PFSK-1 (cell line): ENCODE measurements around the gene ZNF580.

Experiments used
- FOXP2 ChIP-seq: optimal IDR thresholded peaks from 2 replicates; pipeline ENCODE3; 2011; ENCODE audit warnings: borderline replicate concordance, control low read depth, inconsistent platforms; ENCODE audit not compliant: insufficient read depth; ENCODE audit errors: extremely low read length, extremely low read depth
- POLR2AphosphoS5 ChIP-seq: IDR thresholded peaks from 2 replicates; pipeline ENCODE4 v1.6.1; 2012; ENCODE audit warnings: low read depth, mild to moderate bottlenecking, control low read depth, low read length, moderate library complexity
- REST ChIP-seq, 2 experiments: IDR thresholded peaks; 2 replicates each; pipeline versions ENCODE4 v1.6.1 to v1.8.0; 2011 to 2012; ENCODE audit warnings: low read depth in 2 of 2, low read length in 2 of 2, control low read depth in 1 of 2, inconsistent platforms in 1 of 2, mild to moderate bottlenecking in 1 of 2, moderate library complexity in 1 of 2; ENCODE audit not compliant: insufficient read depth in 1 of 2
- SIN3A ChIP-seq: IDR thresholded peaks from 2 replicates; pipeline ENCODE4 v1.6.1; 2012; ENCODE audit warnings: mild to moderate bottlenecking, low read length, moderate library complexity, borderline replicate concordance; ENCODE audit not compliant: insufficient read depth
- TAF1 ChIP-seq: IDR thresholded peaks from 2 replicates; pipeline ENCODE4 v1.6.1; 2012; ENCODE audit warnings: low read length, control low read depth, borderline replicate concordance; ENCODE audit not compliant: insufficient read depth

The ZNF580 gene

DNA sequence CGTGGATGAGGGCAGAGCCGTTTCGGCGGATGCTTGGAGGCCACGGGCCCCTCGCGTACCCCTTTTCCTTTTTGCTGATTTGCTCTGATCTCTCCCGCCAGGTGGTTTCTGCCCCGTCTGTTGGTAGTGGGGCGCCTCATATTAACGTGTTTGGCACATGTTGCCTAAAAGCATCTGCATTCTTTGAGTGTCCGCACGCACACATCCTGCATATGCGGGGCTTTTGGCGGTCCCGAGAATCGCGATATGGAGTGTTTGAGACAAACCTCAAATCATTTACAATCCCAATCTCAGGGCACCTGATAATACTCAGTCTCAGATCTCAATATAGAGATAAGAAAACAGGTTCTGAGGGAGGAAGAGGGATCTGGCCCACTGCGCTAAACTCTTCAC is 14.8 kb downstream of the ZNF580 start:
- TF ChIP-seq SIN3A (no peak), TAF1 (no peak), FOXP2 (no peak), REST (IDR thresholded peaks at IDR 0.05; ENCODE audit: insufficient read depth in 1 of 2, low read depth in 2 of 2, low read length in 2 of 2) (no peak), POLR2AphosphoS5 (no peak)

- TF ChIP-seq REST (IDR thresholded peaks at IDR 0.05; ENCODE audit: insufficient read depth in 1 of 2, low read depth in 2 of 2, low read length in 2 of 2) (no peak), FOXP2 (no peak), TAF1 (no peak), POLR2AphosphoS5 (no peak), SIN3A (no peak)
Measured at GRCh38 chr19:55656552-55656951, 15.8 kb downstream of the ZNF580 start.

- TF ChIP-seq SIN3A (no peak), FOXP2 (no peak), REST (IDR thresholded peaks at IDR 0.05; ENCODE audit: insufficient read depth in 1 of 2, low read depth in 2 of 2, low read length in 2 of 2) (no peak), TAF1 (no peak), POLR2AphosphoS5 (no peak)
Measured at GRCh38 chr19:55656988-55657747, 16.4 kb downstream of the ZNF580 start.

- TF ChIP-seq SIN3A (no peak), TAF1 (no peak), POLR2AphosphoS5 (no peak)
Measured at GRCh38 chr19:55658846-55659459, 18.2 kb downstream of the ZNF580 start.

DNA sequence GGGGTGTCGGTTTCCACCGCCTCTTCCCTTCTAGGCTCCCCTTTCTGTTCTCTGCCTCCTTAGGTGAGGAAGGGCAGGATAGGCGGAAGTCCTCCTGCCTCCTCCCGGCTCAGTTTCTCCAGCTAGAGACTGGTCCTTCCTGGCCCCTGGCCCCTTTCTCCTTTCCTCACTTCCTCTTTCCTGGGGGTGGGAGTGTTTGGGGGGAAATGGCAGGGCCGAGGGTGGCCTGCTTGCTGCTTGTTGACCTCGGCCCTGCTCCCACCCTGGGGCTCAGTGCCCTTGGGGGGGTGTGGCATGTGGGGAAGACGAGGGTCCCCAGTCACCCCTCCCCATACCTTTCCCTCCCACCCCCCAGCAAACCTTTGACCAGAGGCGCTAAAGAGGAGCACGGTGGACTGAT is 19.0 kb downstream of the ZNF580 start:
- no peak for TF ChIP-seq TAF1
- no peak for TF ChIP-seq SIN3A
- TF ChIP-seq FOXP2 = no peak
- TF ChIP-seq REST (IDR thresholded peaks at IDR 0.05; ENCODE audit: insufficient read depth in 1 of 2, low read depth in 2 of 2, low read length in 2 of 2) = no peak
- no peak for TF ChIP-seq POLR2AphosphoS5
